Bone marrow (tissue), 2 donors: ENCODE measurements around the gene CCDC81.

ENCODE experiments used
- DNase-seq, 2 donors: peaks; one replicate each; lab custom pipeline; 2025; lab: John Stamatoyannopoulos, UW

The CCDC81 gene

GRCh38 chr11:86464509-86465221, 90.0 kb downstream of the CCDC81 start:
- DNase-seq: no peak

DNA sequence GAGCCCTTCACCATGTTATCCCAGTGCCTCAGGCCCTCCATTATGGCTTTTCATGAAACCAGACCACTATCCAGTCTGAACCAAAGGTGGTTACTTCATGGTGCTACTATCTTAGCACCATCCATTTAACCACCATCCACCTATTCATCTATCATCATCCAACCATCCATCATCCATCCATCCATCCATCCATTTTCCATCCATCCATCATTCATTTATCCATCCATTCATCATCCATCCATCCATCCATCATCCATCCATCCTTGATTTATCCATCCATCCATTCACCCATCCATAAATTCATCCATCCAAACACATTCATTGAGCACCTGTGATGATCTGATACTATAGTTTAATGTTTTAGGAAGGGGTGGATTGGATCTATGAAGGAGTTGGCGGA, 93.5 kb downstream of the CCDC81 start:
- no peak for DNase-seq

DNA sequence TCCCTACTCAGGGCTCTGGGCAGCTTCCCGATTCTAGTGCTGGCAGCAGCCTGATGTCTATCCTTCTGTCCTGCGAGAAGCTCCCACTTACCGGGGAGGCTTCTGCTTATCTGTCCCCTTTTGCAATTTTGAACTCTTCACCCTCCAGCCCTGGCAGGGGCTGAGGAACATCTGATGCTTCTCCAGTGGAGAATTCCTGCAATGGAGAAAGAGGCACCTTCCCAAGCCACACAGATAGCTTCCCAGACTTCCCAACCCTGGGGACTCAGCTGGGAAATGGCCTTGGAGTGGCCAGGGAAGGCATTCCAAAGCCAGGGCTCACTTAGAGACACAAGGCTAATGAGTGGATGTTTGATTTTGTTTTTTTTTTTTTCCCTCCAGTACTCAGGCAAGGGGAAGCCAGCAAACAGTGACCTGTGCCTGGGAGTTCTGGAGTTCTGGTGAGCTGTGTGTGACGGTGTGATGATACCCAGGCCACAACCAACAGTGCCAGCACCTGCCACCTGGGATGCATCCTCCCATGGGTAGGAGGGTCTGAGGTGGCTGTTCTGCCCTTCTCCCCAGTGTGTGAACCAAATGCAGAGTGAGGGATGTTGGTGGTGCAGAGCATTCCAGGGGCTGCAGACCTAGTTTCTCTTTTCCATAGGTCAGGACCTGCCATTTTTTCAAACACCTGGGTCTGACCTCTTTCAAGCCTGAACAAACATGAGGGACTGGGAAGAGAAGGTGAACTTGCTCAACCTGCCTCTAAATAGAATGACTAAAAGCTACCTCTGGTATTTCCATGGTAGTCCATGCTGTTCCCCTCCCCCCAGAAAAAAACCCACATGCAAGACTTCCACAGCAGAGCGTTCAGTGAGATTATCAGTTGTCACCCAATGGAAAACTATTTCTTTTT, 95.1 kb downstream of the CCDC81 start:
- no peak for DNase-seq
